ENCODE results near the gene WDR35.

WDR35 gene

DNA sequence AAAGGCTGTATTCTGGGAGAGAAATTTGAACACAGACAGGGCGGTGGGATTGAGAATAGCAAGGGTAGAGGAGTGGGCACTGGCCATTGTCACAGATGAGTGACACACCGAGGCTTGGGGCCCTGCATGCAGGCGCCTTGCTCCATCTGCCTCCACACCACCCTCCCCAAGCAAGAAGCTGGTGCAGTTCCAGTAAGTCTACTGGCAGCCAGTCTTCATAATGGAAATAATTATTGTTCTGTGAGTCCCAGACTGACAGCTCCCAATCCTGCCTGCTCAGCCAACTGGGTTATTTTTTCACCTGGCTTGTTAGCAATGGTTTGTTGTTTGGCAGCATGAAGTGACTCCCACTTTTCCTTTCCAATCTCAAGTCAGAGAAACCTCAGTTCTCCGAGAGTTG lies 101.1 kb downstream of the WDR35 start:
- DNase-seq (ENCODE audit: low read depth in 2 of 2), result no peak
- no peak overlapping the region for H3K4me3 ChIP-seq (replicated peaks in 1 of 2; ENCODE audit: low read depth in 2 of 2, low read length in 2 of 2)
- TF ChIP-seq CTCF (IDR thresholded peaks at IDR 0.05; ENCODE audit: low read depth, low read length), result no peak

- TF ChIP-seq CTCF (IDR thresholded peaks at IDR 0.05; ENCODE audit: low read depth, low read length), result no peak
- DNase-seq (ENCODE audit: low read depth in 2 of 2), result no peak
- no peak overlapping the region for H3K4me3 ChIP-seq (replicated peaks in 1 of 2; ENCODE audit: low read depth in 2 of 2, low read length in 2 of 2)
These were observed 102.4 kb downstream of the WDR35 start for GRCh38 chr2:19887510-19887909.

- H3K4me3 ChIP-seq (replicated peaks in 1 of 2; ENCODE audit: low read depth in 2 of 2, low read length in 2 of 2), result no peak overlapping the region
- TF ChIP-seq CTCF (IDR thresholded peaks at IDR 0.05; ENCODE audit: low read depth, low read length), result no peak
- DNase-seq (ENCODE audit: low read depth in 2 of 2), result no peak
These were observed 103.6 kb downstream of the WDR35 start for GRCh38 chr2:19886261-19886660.

DNA sequence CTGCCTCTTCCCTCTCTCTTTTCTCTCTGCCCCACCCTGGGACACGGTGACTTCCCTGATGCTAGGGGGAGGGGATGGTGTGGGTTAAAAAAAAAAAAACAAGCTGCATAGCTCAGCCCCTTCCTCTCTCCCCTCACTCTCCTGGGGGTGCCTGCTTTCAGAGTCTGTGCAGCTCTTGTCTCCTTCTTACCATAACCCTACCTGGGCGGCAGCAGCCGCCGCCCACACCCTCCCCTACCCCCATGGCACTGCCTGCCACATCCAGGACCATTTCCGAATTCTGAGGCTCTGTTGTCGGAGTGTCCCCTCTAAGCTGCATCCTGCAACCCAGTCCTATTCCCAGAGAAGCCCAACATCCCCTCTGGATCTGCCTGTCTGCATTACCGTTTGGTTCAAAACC lies 104.1 kb downstream of the WDR35 start:
- H3K4me3 ChIP-seq (replicated peaks in 1 of 2; ENCODE audit: low read depth in 2 of 2, low read length in 2 of 2), result no peak overlapping the region
- no peak for TF ChIP-seq CTCF (IDR thresholded peaks at IDR 0.05; ENCODE audit: low read depth, low read length)
- DNase-seq (ENCODE audit: low read depth in 2 of 2), result no peak

DNA sequence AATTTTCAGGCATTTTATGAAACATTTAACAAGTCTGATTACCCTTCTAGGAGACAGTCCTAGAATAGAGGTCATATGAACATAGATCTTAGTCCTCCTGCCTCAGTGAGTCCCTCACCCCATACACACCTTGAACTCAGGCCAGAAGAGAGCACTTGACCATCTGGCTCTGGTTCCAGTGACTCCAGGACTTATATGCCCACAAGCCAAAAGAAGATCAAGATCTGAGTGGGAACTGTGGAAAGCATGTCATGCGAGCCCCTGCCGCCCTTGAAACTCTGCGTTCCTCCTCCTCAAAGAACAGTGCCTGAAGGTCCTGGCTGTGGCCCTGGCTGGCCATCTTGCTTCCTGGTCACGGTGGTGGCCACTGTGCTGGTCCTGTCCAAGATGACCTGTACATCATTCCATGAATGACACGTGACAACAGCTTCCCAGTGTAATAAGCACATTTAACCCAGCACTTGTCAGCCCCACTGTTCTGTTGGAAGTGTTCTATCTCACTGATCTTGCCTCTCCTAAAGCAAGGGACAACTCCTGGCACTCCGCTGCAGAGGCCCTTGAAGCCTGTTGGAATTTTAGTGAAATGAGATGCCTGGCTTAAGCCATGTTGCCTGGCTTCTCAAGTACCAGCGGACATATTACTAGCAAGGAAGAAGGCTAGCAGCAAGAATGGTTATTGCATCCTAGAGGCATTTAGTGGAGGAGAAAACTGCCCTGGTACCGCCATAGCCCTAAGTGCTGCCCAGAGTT lies 105.8 kb downstream of the WDR35 start:
- no peak for TF ChIP-seq CTCF (IDR thresholded peaks at IDR 0.05; ENCODE audit: low read depth, low read length)
- DNase-seq (ENCODE audit: low read depth in 2 of 2), result no peak
- H3K4me3 ChIP-seq (replicated peaks in 1 of 2; ENCODE audit: low read depth in 2 of 2, low read length in 2 of 2), result no peak overlapping the region

DNA sequence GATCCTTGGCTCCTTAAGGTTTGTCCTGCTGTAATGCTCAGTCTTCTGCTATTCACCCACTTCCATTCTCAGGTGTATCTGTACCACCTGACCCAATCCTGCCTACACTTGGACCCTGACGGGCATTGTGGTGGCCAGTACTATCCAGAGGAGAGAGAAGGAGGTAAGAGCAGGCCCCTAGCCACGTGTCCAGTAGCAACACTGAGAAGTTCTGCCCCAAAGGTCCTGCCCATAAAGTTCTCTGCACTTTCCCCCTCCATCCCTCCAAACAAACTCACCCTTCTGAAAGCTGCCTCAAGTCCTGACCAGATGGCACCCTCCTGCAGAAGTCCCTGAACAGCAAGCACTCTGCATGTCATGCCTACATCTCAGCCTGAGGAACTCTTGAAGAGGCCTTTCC lies 106.4 kb downstream of the WDR35 start:
- H3K4me3 ChIP-seq (replicated peaks in 1 of 2; ENCODE audit: low read depth in 2 of 2, low read length in 2 of 2), result no peak overlapping the region
- no peak for TF ChIP-seq CTCF (IDR thresholded peaks at IDR 0.05; ENCODE audit: low read depth, low read length)
- no peak for DNase-seq (ENCODE audit: low read depth in 2 of 2)

DNA sequence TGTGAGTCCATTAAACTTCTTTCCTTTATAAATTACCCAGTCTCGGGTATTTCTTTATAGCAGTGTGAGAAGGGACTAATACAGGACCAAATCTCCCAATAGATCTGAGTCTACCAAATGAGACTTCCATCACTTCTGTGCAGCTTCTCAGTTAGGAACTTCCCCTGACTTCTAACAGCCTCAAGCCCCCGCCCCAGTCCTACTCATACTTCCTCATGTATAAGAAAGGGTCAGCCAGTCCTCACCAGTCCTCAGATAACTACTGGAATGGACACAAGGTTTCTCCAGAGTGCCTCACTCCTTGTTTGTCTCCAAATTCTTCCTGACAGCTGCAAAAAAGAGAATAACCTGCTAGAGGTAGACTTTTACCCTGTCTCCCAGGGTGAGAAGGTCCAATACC lies 107.6 kb downstream of the WDR35 start:
- H3K4me3 ChIP-seq (replicated peaks in 1 of 2; ENCODE audit: low read depth in 2 of 2, low read length in 2 of 2), result no peak overlapping the region
- no peak for TF ChIP-seq CTCF (IDR thresholded peaks at IDR 0.05; ENCODE audit: low read depth, low read length)
- DNase-seq (ENCODE audit: low read depth in 2 of 2), result no peak

Data from cardiac fibroblast (primary cell).